ENCODE results near the gene LDB2.

The LDB2 gene

DNA sequence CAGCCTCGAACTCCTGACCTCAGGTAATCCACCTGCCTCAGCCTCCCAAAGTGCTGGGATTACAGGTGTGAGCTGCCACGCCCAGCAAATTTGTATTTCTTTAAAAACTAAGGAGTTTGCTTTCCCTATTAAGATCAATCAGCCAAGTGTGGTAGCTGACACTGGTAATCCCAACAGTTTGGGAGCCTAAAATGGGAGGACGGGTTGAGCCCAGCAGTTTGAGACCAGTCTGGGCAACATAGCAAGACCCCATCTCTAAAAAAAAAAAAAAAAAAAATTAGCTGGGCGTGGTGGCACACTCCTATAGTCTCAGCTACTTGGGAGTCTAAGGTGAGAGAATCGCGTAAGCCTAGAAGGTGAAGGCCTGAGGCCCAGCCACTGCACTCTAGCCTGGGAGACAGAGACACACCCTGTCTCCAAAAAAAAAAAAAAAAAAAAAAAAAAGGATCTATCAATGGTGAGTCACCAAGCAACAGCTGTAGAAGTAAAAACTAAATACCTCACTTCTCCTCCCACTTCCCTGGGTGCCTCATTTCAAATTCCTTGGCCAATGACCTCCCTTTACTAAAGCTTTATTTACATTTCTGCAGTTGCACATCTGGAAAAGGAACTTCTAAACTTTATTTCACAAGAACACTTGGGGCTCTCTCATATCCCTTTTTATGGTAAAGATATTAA lies 54.5 kb downstream of the LDB2 start:
- DNase-seq (ENCODE audit: low spot score) = no peak

DNA sequence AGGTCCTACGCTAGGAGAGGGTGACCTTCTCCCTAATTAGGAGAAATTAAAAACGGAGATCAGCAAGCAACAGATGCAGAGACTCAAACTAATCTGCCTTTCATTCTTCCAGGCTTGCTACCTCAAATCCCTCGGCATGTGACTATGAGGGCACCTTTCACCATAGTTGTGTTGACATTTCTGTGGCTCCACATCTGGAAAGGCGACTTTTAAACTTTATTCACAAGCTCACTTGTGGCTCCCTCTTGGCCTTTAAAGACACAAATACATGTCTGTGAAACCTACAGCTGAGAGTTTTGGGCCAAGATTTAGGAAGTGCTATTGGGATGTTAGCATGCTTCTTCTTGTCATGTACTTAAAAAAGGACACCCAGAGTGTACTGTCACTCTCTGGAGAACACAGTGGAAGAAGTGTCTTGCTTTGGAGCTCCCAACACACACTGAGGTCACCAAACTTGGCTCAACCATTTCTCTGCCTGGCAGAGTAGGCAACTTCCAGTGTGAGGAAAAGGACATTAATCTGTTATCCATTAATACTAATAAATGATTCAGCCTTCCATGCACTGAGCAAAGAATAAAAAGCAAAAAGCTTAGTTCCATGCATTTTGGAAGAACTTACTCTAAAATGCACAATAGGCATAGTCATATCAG lies 60.1 kb downstream of the LDB2 start:
- no peak for DNase-seq (ENCODE audit: low spot score)

DNA sequence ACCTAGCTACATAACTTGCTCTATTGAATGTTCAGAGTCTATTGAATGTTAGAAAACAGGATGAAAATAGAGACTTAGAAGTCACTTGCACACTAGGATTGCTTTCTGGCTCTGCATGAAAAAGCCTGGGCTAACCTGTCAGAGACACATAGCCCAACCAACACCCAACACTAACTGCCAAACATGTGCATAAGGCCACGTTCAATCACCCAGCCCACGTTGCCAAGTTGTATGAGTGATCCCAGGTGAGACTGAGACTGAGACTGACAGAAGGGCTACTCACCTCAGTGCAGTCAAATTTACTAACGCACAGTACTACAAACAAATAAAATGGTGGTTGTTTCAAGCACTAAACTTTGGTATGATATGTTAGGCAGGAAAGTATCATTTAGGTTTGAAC lies 61.0 kb downstream of the LDB2 start:
- DNase-seq (ENCODE audit: low spot score) = no peak

DNA sequence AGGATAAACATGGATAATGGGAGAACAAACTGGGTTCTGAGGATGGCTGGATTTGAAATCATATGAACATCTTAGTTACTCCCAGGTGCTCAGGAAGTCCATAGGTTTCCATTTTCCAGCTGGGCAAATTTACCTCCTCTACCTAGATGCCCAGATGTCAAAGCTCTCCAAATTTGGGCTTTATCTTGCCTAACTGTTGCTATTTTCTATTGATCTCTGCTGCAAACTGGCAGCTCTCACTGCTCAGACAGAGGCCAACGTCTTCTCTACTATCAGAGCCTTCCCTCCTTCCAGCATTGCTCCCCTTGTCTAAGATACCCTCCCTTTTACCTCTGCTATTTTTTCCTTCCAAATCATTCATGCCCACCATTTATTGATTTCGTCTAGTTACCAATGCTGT lies 62.1 kb downstream of the LDB2 start:
- DNase-seq (ENCODE audit: low spot score) = no peak

DNA sequence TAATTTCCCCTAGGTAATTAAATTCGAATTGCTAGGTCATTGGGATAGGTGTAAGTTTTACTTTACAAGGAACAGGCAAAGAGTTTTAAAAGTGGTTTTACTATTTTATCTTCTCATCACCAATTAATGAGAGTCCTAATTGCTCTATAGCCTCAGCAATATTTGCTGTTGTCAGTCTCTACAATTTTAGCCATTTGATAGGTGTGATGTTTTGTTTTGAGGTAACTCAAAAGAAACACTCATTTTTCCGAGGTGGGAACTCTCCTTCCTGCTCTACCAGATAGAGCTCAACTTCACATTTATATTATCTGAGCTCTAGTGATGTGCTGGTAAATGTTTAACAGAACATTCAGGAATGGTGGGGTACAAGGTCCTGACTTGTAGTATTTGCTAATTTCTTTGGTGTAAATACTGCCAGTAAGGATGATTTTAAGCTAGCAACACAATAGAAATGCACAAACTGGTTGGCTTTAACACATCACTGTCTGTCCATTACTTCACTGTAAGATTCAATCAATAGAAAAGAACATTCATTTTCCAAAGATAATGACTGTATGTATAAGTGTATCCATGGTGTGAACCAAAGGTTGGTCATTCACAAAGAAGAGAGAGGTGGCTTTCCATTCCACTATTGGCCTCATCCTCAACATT lies 62.7 kb downstream of the LDB2 start:
- DNase-seq (ENCODE audit: low spot score) = no peak

DNA sequence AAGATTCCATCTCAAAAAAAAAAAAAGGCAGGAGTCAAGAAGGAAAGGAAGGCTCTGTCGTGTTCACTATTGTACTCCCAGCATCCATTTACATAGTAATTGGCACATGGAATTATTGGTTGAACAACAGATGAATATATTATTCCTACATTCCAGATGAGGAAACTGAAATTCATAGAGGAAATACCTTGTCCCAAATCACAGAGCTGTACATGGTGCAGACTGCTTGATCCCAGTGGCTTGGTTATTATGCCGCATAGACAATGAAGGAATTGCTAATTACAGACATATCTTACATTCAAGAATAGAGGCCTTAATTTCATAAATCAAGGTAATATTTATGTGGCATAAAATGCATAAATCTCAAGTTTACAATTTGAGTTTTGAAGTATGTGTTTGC lies 63.6 kb downstream of the LDB2 start:
- no peak for DNase-seq (ENCODE audit: low spot score)

DNA sequence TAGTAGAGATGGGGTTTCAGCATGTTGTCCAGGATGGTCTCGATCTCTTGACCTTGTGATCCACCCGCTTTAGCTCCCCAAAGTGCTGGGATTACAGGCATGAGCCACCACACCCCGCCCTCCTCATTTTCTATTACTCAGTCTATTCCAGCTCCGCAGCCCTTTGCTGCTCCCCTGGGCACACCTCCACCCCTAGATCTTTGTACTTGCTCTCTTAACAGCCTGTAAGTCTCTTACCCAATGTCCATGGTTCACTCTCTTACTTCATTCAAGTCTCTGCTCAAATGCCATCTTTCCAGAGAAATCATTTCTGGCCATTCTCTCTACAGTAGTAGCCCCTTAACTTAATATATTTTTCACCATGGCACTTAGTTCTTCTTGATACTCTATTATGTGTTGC lies 64.7 kb downstream of the LDB2 start:
- DNase-seq (ENCODE audit: low spot score) = no peak

DNA sequence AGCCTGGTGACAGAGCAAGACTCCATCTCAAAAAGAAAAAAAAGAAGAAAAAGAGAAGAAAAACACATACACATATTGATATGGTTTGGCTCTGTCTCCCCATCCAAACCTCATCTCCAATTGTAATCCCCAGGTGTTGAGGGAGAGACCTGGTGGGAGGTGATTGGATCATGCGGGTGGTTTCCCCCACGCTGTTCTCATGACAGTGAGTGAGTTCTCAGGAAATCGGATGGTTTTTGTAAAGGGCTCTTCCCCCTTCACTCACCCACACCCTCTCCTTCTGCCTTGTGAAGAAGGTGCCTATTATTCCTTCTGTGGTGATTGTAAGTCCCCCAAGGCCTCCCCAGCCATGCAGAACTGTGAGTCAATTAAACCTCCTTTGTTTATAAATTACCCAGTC lies 68.4 kb downstream of the LDB2 start:
- DNase-seq (ENCODE audit: low spot score) = no peak

DNA sequence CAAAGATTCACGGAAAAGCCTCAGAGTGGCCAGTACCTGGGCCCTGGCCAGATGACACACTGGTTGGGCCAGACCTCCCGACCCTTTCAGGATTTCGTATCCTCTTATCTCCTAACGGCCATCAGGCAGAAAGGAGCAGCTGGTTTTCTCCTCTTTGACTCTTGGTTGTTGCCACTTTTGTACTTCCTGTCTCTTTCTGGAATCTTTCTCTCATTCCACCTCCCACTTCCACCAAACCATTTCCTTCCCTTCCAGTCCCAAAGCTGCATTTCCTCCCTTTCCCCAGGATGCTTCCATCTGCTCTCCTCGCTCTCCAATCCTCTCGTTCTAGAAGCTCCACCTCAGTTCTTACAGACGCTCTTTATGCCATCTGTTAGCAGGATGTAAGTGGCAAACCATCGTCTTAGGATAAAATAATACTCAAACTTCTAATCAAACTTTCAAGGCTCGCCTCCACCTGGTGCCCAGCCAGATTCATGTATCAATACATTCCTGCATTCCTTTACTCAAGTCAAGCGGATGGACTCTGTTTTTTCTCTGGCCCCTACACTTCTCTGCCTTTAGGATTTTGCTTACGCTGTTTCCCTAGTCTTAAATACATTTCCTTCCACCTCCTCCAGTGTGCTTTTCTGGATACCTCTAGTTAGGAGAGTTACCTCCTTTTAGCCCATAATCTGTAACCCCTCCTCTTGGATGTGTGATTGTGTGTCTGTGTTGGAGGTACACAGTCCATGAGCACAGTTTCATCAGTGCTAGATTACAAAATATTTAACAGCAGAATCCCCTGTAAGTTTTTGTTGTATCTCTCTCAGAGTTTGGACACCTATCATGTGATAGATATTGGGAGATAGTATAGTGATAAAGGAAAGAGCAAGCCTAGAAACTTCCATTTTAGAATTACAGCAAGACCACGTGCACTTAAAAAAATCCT lies 70.4 kb downstream of the LDB2 start:
- no peak for DNase-seq (ENCODE audit: low spot score)

DNA sequence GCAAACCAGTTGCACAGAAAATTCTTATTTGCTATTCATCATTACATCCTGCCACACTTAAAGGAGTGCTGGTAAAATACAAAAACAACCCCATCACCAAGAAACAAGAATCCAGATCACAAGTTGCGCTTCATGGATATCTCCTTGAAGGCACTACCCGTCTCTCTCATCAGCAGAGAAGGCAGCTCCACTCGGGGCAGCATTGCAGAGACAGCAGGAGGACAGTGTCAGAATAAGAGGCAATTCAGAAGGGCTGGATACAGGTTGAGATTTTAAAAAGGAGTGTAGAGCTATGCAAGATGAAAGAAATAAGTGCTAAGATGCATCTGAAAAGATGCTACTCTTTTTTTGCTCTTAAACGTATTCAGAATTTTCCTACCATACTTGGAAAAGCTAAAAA lies 71.4 kb downstream of the LDB2 start:
- no peak for DNase-seq (ENCODE audit: low spot score)

DNA sequence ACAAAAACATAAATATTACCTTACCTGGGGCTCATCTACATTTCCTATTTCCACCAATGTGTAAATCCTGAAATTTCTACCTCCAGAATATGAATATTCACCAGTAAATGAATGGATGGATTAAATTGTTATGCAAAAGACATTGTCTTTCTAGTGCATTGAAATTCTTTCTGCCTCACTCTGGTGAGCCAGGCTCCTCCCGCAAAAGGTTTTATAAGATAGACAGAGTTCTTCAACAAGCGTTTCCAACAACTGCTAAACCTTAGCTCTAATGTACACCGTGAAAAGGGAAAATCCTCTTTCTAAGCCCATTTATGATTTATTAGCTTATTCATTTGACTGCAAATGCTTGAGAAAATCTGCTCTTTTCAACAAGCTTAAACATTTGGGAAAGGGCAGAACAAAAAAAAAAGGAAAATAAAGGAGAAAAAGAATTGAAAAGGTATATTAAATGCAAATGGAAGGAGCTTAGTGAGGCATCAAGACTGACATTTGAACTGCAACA lies 72.0 kb downstream of the LDB2 start:
- DNase-seq (ENCODE audit: low spot score) = no peak

DNA sequence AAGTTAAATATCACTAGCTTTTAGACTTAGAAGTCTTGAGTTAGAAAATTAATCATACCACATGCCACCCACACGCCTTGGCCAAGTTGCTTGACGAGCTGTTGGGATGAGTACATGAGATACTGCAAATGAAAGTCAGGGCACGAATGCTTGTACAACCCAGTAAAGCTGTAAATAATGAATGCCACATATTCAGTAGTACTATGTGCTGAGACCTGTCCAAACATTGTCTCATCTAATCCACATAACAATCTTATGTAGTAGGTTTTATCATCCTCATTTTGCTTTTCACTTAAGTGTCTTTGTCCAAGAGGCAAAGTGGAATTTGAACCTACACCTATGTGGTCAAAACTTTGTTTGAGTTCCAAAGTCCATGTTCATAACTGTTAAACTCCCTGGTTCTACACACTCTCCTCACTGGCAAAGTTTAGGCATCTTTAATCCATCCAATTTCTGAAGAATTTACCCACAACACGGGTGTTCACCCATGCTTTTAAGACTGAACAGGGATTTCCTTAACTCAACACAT lies 74.1 kb downstream of the LDB2 start:
- no peak for DNase-seq (ENCODE audit: low spot score)

DNA sequence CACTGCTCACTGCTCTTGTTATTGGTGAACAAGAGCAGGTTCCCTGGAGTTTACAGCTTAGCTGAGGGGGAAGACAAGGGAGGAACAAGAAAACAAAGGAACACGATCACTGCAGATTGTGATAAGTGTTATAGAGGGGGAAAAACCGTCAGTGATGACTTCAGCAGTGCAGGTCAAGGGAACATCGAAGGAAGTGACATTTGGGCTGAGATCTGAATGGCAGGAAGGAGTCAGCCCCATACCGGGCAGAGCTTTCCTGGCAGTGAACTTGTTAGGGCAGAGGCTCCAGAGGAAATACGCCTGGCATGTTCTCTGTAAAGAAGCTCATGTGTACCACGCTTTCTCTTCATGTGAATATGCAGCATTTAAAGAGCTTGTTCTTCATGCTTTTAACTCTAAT lies 78.1 kb downstream of the LDB2 start:
- DNase-seq (ENCODE audit: low spot score) = no peak

DNA sequence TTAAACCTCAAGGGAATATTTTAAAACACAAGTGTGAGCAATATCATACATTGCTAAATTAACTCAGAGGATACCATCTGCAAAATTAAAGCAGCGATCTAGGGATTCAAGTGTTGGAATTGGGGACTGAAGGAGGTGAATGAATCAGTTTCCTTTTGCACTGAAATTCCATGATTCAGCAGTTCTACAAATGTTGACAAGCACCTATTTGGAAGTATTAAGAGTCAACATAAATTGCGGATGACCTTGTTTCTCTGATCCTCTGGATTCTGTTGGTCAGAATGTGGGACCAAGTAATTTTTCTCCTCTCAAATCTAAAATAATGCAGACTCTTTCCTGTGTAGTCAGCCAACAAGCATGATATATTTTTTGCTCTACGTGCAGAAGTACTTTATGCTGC lies 78.8 kb downstream of the LDB2 start:
- DNase-seq (ENCODE audit: low spot score) = no peak

DNA sequence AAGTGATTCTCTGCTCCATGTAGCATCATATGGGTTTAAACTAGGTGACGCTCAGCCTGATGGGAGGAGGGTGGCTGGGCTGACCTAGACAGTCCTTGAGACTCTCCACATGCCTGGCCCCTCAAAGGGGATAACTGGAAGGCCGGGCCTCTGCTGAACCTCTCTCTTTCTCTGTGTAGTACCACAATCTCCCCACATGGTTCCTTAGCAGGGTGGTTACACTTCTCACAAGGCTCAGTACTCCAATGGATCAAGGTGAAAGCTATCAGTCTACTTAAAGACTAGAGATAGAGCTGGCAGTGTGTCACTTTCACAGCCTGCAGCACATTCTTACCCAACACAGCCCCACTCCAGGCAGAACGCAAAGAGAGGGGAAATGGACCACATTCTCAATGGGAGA lies 80.4 kb downstream of the LDB2 start:
- no peak for DNase-seq (ENCODE audit: low spot score)

DNA sequence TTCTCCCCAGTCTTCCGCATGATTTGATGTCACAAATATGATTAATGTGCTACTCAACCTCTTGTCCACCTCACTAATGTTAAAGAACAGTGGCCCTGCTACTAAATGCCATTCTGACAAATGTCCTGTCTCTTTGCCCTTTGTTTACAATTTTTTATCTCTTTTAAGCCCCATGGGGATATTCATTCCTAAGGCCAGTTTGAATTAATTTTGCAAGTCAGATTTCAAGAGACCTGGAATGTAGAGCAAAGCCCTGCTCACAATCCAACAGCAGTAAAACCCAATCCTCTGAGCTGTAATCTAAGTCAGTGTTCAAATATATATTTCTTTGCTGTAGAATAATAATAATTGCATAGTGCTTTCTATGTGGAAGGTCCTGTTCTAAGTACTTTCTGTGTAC lies 81.2 kb downstream of the LDB2 start:
- no peak for DNase-seq (ENCODE audit: low spot score)

DNA sequence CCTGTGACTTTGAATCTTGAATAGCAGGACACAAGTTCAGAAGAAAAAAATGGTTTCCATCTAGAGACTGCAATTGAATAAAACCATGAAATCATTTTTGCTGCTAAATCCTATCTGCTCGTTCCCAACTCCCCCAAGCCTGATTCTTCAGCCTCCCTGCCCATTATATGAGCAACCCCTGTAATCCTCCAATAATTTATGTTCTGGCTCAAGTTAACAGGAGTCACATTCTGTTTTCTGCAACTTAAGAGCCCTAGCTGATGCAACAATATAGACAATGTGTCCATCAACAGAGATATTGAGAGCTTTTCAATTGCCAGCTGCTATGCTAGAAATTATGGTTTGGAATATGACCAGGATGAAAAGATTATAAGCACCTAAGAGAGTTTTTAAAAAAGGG lies 84.1 kb downstream of the LDB2 start:
- no peak for DNase-seq (ENCODE audit: low spot score)

DNA sequence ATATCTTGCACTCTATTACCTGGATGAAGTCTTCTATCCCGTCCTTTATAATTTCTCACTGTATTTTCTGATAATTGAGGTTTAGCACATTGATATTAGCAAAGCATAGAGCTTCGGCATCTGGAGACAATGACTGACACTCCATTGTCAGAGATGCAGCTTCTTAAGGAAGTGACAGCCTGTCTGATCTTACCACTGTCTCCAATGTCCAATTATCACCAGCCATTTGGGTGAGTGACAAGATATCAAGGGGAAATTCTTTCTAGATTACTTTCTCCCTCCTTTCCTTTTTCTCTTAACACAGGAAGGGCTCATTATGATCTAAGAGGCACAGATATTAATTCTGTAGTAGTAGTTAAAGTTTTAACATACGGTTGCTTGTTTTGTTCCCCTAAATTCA lies 86.4 kb downstream of the LDB2 start:
- no peak for DNase-seq (ENCODE audit: low spot score)

DNA sequence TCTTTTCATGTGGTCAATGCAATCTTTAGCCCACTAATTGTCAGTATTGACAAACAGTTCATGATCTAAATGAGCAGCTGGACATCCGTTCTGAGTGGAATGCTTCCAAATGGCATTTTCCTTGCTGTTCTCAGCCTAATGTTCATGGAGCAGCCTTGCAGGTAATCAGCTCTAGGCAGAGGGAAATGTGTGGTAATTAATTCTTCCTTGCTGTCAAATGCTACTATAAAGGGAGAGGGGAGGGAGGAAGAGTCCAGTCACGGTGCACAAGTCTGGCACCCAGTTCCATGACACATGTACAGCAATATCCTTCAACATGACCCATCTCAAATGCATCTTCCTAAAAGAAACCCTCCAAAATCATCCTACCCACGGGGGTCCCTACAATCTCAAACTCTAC lies 88.5 kb downstream of the LDB2 start:
- no peak for DNase-seq (ENCODE audit: low spot score)

DNA sequence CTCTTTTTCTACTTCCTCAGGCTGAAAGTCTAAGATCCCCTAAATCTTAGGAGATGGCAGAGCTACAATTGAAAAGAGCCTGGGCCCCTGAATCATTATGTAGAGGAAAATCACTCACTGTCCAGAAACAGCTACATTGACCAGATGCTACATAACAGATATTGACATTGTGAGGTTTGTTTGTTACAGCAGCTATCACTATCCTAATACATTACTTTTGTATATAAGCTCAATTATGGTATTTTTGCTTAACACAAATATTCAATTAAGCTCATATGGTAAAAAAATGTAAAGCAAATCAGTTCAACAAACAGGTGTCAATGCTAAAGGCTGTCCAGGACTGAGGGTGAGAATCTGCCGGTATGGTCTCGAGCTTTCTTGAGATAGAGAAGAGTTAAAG lies 89.4 kb downstream of the LDB2 start:
- DNase-seq (ENCODE audit: low spot score) = no peak

DNA sequence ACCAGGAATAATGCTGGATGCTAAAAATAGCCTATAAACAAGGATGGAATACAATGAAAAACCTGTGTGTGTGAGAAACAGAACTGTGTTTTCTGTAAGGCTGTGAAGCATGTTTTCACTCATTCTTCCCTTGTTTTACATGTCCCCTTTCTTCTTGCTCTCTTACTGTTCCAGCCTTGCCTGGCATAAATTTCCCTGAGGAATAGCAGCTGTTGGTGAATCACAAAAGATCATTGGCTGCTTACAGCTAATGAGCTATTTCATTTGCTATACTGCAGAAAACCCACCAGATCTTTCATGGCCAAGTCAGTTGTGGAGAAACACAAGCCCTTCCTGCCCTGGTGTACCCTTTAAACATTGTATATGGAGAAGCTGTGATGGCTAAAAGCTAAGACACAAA lies 91.1 kb downstream of the LDB2 start:
- no peak for DNase-seq (ENCODE audit: low spot score)

DNA sequence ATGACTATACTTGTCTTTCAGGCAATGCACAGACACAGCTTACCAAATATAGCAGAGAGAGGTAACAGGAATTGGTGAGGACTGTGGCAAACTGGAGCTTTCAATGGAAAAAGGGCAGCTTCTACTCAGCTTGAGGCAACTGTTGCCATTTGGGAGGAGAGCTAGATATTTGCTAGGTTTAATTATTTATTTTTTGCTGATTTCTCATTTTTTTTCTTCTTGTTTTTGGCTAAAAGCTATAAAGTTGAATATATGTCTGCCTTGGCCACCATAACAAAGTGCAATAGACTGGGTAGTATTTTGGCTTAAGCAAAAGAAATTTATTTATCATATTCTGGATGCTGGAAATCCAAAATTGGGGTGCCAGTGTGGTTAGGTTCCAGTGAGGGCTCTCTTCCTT lies 93.9 kb downstream of the LDB2 start:
- DNase-seq (ENCODE audit: low spot score) = no peak

All from CD4-positive, alpha-beta T cell treated with Interleukin-15 for 4 hours (primary cell).